Measurements from ENCODE around the gene MBD3L5. TPM values are rescaled to one million over a fixed set of nuclear protein-coding genes. Genes with fewer than 3 reads are reported as not detected.
"Not testable (repeated sequence)": the region's sequence is repeated elsewhere in the genome, so short reads cannot be mapped to it uniquely, and the experiment has no call there.

The MBD3L5 gene
- total and polyA plus RNA-seq, 9 of the 15 experiments (the other 6 are each of a cell fraction or from before 2014, with no cell fraction given), result not detected

DNA sequence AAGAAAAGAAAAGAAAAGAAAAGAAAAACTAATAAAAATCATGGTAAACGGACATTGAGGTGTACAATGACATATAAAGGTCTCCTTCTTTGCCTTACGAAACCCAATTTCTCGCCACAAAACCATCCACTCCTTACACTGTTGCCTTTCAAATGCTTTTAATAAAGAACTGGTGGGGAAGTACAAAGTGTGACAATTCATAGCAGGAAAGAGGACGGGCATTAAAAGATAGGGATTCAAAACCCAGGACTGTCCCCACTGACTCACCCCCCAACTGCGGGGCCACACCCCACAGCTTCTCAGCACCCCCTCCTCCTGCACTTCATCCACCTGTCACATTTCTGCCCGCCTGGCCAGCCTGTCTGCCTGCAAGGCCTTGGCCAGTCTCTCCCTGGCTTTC lies 11.6 kb upstream of the MBD3L5 start (continued):
- TF ChIP-seq, protein P1, sequence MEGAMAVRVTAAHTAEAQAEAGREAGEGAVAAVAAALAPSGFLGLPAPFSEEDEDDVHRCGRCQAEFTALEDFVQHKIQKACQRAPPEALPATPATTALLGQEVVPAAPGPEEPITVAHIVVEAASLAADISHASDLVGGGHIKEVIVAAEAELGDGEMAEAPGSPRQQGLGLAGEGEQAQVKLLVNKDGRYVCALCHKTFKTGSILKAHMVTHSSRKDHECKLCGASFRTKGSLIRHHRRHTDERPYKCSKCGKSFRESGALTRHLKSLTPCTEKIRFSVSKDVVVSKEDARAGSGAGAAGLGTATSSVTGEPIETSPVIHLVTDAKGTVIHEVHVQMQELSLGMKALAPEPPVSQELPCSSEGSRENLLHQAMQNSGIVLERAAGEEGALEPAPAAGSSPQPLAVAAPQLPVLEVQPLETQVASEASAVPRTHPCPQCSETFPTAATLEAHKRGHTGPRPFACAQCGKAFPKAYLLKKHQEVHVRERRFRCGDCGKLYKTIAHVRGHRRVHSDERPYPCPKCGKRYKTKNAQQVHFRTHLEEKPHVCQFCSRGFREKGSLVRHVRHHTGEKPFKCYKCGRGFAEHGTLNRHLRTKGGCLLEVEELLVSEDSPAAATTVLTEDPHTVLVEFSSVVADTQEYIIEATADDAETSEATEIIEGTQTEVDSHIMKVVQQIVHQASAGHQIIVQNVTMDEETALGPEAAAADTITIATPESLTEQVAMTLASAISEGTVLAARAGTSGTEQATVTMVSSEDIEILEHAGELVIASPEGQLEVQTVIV (CRISPR knock-in tag; IDR thresholded peaks at IDR 0.05; ENCODE audit: borderline replicate concordance), result no peak
- TF ChIP-seq ZBTB49 (CRISPR knock-in tag; IDR thresholded peaks at IDR 0.05; ENCODE audit: borderline replicate concordance), result no peak
- no peak for TF ChIP-seq ZNF121 (CRISPR knock-in tag; conservative IDR thresholded peaks at IDR 0.05)
- TF ChIP-seq CHAMP1 (IDR thresholded peaks at IDR 0.05), result no peak
- TF ChIP-seq MBD2 (IDR thresholded peaks at IDR 0.05; ENCODE audit: borderline replicate concordance, low read depth), result no peak
- TF ChIP-seq ZNF639 (CRISPR knock-in tag; conservative IDR thresholded peaks at IDR 0.05 in 1 of 2, IDR thresholded peaks at IDR 0.05 in 1 of 2), result no peak
- no peak for TF ChIP-seq ZC3H8 (IDR thresholded peaks at IDR 0.05)
- no peak for TF ChIP-seq SRSF1 (IDR thresholded peaks at IDR 0.05; ENCODE audit: low read depth, low read length)
- TF ChIP-seq ZC3H4 (CRISPR knock-in tag; IDR thresholded peaks at IDR 0.05; ENCODE audit: borderline replicate concordance), result no peak
- no peak for TF ChIP-seq KAT7 (CRISPR knock-in tag; IDR thresholded peaks at IDR 0.05; ENCODE audit: borderline replicate concordance)
- no peak for TF ChIP-seq CHCHD3 (CRISPR knock-in tag; IDR thresholded peaks at IDR 0.05)
- TF ChIP-seq ZNF75A (CRISPR knock-in tag; IDR thresholded peaks at IDR 0.05), result no peak
- no peak for TF ChIP-seq ZNF212 (CRISPR knock-in tag; IDR thresholded peaks at IDR 0.05)

- BruUV-seq (replicated peaks); H4K20me1 ChIP-seq (replicated peaks; ENCODE audit: control insufficient read depth, insufficient read depth, low read length); H3K9me1 ChIP-seq (ENCODE audit: control insufficient read depth, insufficient read depth, low read length); FAIRE-seq; DNase-seq (ENCODE audit: extremely low read depth in 1 of 4, low spot score in 3 of 4); POLR2A ChIA-PET; in situ Hi-C loops (cut with MboI); H3K36me3 ChIP-seq (ENCODE audit: control insufficient read depth, insufficient read depth, low read length); CTCF ChIA-PET (ENCODE audit: low intra/inter-chr PET ratio); intact Hi-C loops (cut with micrococcal nuclease); H3K4me3 ChIP-seq; H3K9ac ChIP-seq (ENCODE audit: insufficient read depth in 1 of 2, low read depth in 2 of 2, low read length in 2 of 2); H3K79me2 ChIP-seq (ENCODE audit: control insufficient read depth, insufficient read depth, low read length); H3K27me3 ChIP-seq (ENCODE audit: control insufficient read depth in 2 of 2, insufficient read depth in 2 of 2, low read length in 2 of 2); ATAC-seq; H3K9me3 ChIP-seq (replicated peaks; ENCODE audit: control insufficient read depth, insufficient read depth, low read depth, low read length); H3K4me1 ChIP-seq (replicated peaks in 1 of 2; ENCODE audit: control insufficient read depth in 2 of 2, insufficient read depth in 2 of 2, low read length in 2 of 2); H3K4me2 ChIP-seq (ENCODE audit: insufficient read depth, low read length); H3K27ac ChIP-seq (ENCODE audit: extremely low read depth, low read depth, low read length); H2AFZ ChIP-seq (ENCODE audit: low read depth, low read length): not testable (repeated sequence)
- WGBS (ENCODE audit: insufficient coverage, low coverage, missing lambda C conversion rate), result no CpG with 5 or more reads among the region's 6 CpGs
Measured at GRCh38 chr19:7021331-7021730, 9.0 kb upstream of the MBD3L5 start, which contains the start of gene MBD3L2B. Gene MBD3L2B (minus strand): TSS chr19:7021431. CDS start chr19:7021397, 34 bp downstream.

Data from K562 (cell line).